ENCODE data around the gene ARHGEF17. TPM values are rescaled to one million over a fixed set of nuclear protein-coding genes. Genes with fewer than 3 reads are reported as not detected.

ARHGEF17 gene
- polyA plus RNA-seq, 3 donors = 0.16 to 1.2 (median 0.55) TPM

DNA sequence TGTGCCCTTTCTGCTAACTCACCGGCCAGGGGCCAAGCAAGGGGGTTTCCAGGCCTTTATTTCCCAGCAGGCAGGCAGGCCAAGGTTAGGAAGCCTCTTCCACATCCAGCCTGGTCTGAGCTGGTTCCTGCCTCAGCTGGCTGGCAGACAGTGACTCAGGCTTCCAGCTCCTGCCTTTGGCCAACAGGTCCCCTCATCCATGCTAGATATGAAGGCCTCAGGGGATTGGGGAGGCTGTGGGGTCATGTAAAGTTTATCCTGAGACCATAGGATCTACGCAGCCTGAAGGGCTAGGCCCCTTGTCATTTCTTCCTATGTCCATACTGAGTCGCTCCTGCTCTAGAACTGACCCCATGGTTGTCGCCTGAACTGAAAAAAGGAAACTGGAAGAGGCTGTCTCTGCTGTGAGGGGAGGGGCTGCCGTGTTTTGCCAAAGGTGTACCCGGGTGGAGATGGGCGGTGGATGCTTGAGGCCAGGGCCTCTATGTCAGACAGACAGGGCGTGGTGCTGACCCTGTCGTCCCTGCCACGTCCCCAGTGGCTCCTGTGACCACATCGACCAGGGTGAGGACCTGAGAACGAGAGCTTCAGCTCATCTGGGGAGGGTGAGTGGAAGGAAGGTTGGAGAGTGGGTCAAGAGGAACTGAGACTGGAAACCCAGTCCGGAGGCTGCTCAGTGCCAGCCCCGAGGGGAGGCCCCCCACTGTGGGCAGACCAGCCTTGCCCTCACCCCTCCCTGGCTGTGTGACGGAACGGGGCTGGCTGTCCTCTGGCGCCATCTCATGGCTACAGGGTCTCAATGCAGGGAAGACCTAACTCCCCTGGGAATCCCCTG lies 19.0 kb upstream of the ARHGEF17 start:
- Histone ChIP-seq H4K20me1 (ENCODE audit: insufficient read depth, low read length) (no peaks in the 10 kb centered on the region), H3K36me3 (replicated peaks in 1 of 2; ENCODE audit: control insufficient read depth in 1 of 2, insufficient read depth in 2 of 2, low read length in 2 of 2) (no peaks in the 10 kb centered on the region), H3K79me2 (ENCODE audit: insufficient read depth, low read length) (no peaks in the 10 kb centered on the region), H3K4me1 (ENCODE audit: control insufficient read depth in 1 of 2, insufficient read depth in 2 of 2, low read length in 2 of 2) (peaks cover 38 to 48% of the 10 kb centered on the region in 2 donors), H3K9ac (ENCODE audit: insufficient read depth, low read length, poor library complexity, severe bottlenecking) (peak overlapping the region; percentile 69), H3K4me3 (replicated peaks in 1 of 3; ENCODE audit: low read depth in 2 of 3, low read length in 3 of 3) (peak overlapping the region in 2 of 3 experiments; percentile 7 to 60), H3K27ac (ENCODE audit: low read depth in 1 of 2, low read length in 2 of 2) (peak overlapping the region; percentile 94), H3K27me3 (ENCODE audit: control insufficient read depth in 2 of 2, insufficient read depth in 2 of 2, low read length in 2 of 2) (no peaks in the 10 kb centered on the region), H3K4me2 (replicated peaks; ENCODE audit: extremely low read depth, low read length, poor library complexity, severe bottlenecking) (peak overlapping the region; percentile 69), H3K9me3 (replicated peaks in 1 of 2; ENCODE audit: control insufficient read depth in 1 of 2, insufficient read depth in 1 of 2, low read length in 2 of 2) (no peaks in the 10 kb centered on the region), H2AFZ (ENCODE audit: insufficient read depth, low read depth, low read length, poor library complexity, severe bottlenecking) (peak overlapping the region; percentile 66)
- Mint-ChIP-seq H3K27ac (peak overlapping the region; percentile 96 to 99 (median 98)), H3K27me3 (ENCODE audit: low read depth in 3 of 3) (peaks cover 5 to 20% (median 8%) of the 10 kb centered on the region in 3 donors), H3K4me1 (peaks cover 61% of the 10 kb centered on the region), H3K4me3 (peak overlapping the region; percentile 62 to 80), H3K9me3 (peaks cover 0 to 3% (median 0%) of the 10 kb centered on the region in 7 donors), H3K36me3 (peaks cover 5 to 19% of the 10 kb centered on the region in 2 donors)
- WGBS (ENCODE audit: insufficient coverage) = 3% methylated on average over 12 of the region's 17 CpGs
- intact Hi-C loops (cut with micrococcal nuclease) = loop anchor here in 1 of 2 donors (2.0 to 5.0 kb wide), 4 partner anchors 16 to 102 kb away; partner anchors contain the start of genes P2RY2 and P2RY6
- peak; percentile 91 to 97 (median 95) for DNase-seq
- TF ChIP-seq, protein P1, sequence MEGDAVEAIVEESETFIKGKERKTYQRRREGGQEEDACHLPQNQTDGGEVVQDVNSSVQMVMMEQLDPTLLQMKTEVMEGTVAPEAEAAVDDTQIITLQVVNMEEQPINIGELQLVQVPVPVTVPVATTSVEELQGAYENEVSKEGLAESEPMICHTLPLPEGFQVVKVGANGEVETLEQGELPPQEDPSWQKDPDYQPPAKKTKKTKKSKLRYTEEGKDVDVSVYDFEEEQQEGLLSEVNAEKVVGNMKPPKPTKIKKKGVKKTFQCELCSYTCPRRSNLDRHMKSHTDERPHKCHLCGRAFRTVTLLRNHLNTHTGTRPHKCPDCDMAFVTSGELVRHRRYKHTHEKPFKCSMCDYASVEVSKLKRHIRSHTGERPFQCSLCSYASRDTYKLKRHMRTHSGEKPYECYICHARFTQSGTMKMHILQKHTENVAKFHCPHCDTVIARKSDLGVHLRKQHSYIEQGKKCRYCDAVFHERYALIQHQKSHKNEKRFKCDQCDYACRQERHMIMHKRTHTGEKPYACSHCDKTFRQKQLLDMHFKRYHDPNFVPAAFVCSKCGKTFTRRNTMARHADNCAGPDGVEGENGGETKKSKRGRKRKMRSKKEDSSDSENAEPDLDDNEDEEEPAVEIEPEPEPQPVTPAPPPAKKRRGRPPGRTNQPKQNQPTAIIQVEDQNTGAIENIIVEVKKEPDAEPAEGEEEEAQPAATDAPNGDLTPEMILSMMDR (IDR thresholded peaks at IDR 0.05) = peak; percentile 99

DNA sequence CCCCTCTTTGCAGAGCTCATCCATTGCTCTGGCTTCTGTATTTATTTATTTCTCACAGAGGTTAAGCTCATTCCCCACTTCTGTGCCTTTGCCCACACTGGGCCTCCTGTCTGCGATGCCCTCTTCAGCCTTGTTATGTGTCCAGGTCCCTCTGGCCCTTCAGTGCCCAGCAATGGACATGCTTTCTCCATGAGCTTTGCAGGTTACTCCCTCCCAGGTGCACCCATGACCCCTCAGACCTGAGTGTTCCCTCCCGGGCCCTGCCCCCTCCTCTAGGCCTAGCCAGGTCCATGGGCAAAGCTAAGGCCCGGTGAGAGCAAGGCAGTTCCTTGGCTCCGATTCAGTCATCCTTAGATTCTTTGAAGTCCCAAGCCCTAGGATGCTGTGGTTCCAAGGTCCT lies 17.5 kb upstream of the ARHGEF17 start:
- H3K36me3 Mint-ChIP-seq = peaks cover 3 to 17% of the 10 kb centered on the region in 2 donors
- peaks cover 3 to 20% (median 8%) of the 10 kb centered on the region in 3 donors for H3K27me3 Mint-ChIP-seq (ENCODE audit: low read depth in 3 of 3)
- H3K4me2 ChIP-seq (replicated peaks; ENCODE audit: extremely low read depth, low read length, poor library complexity, severe bottlenecking) = no peak overlapping the region
- H3K9ac ChIP-seq (ENCODE audit: insufficient read depth, low read length, poor library complexity, severe bottlenecking) = no peak overlapping the region
- no peaks in the 10 kb centered on the region for H3K36me3 ChIP-seq (replicated peaks in 1 of 2; ENCODE audit: control insufficient read depth in 1 of 2, insufficient read depth in 2 of 2, low read length in 2 of 2)
- WGBS (ENCODE audit: insufficient coverage) = 100% methylated on average over 4 of the region's 4 CpGs
- H3K4me1 ChIP-seq (ENCODE audit: control insufficient read depth in 1 of 2, insufficient read depth in 2 of 2, low read length in 2 of 2) = peaks cover 35 to 40% of the 10 kb centered on the region in 2 donors
- H3K4me3 ChIP-seq (replicated peaks in 1 of 3; ENCODE audit: low read depth in 2 of 3, low read length in 3 of 3) = no peak overlapping the region
- intact Hi-C loops (cut with micrococcal nuclease) = loop anchor here in 1 of 2 donors (5.0 kb wide), 2 partner anchors 38 to 103 kb away; no protein-coding TSS in a partner anchor
- H3K27ac ChIP-seq (ENCODE audit: low read depth in 1 of 2, low read length in 2 of 2) = no peak overlapping the region
- peaks cover 0 to 3% (median 0%) of the 10 kb centered on the region in 7 donors for H3K9me3 Mint-ChIP-seq
- peak overlapping the region in 3 of 7 donors; percentile 15 to 26 (median 15) for H3K27ac Mint-ChIP-seq
- H3K4me3 Mint-ChIP-seq = no peak overlapping the region
- peaks cover 52% of the 10 kb centered on the region for H3K4me1 Mint-ChIP-seq
- H3K27me3 ChIP-seq (ENCODE audit: control insufficient read depth in 2 of 2, insufficient read depth in 2 of 2, low read length in 2 of 2) = no peaks in the 10 kb centered on the region
- no peak for DNase-seq
- TF ChIP-seq, protein P1 (IDR thresholded peaks at IDR 0.05) = no peak
- no peak overlapping the region for H2AFZ ChIP-seq (ENCODE audit: insufficient read depth, low read depth, low read length, poor library complexity, severe bottlenecking)
- no peaks in the 10 kb centered on the region for H4K20me1 ChIP-seq (ENCODE audit: insufficient read depth, low read length)
- H3K79me2 ChIP-seq (ENCODE audit: insufficient read depth, low read length) = no peaks in the 10 kb centered on the region
- no peaks in the 10 kb centered on the region for H3K9me3 ChIP-seq (replicated peaks in 1 of 2; ENCODE audit: control insufficient read depth in 1 of 2, insufficient read depth in 1 of 2, low read length in 2 of 2)
